GM12891 (cell line): ENCODE data around the gene LMLN.
A peak's percentile ranks its signal among the peaks of the same experiment; 100 is the strongest.
"Not testable (repeated sequence)": the region's sequence is repeated elsewhere in the genome, so short reads cannot be mapped to it uniquely, and the experiment has no call there.

Experiments
- DNase-seq: peaks from one replicate; pipeline ENCODE4 v3.0.0; 2011; ENCODE audit warnings: low spot score; ENCODE audit not compliant: insufficient read length
- FAIRE-seq: peaks from 2 replicates; lab custom pipeline; 2011; peaks lifted over from hg19 to GRCh38; lab: Jason Lieb, UNC
- PAX5 ChIP-seq: IDR thresholded peaks from 2 replicates; pipeline ENCODE4 v1.6.1; 2011; ENCODE audit warnings: low read length, moderate library complexity, mild to moderate bottlenecking; ENCODE audit not compliant: insufficient read depth, severe bottlenecking
- POLR2A ChIP-seq: IDR thresholded peaks from 2 replicates; pipeline ENCODE4 v1.6.1; 2011; ENCODE audit warnings: low read depth, low read length, control low read depth
- POLR2AphosphoS5 ChIP-seq: IDR thresholded peaks from 2 replicates; pipeline ENCODE4 v1.6.1; 2011; ENCODE audit warnings: low read depth, low read length, control low read depth
- POU2F2 ChIP-seq: IDR thresholded peaks from 2 replicates; pipeline ENCODE4 v1.6.1; 2011; ENCODE audit warnings: low read depth, mild to moderate bottlenecking, control low read depth, low read length, moderate library complexity
- SPI1 ChIP-seq: IDR thresholded peaks from 2 replicates; pipeline ENCODE4 v1.6.1; 2011; ENCODE audit warnings: low read depth, low read length, control low read depth
- TAF1 ChIP-seq: IDR thresholded peaks from 2 replicates; pipeline ENCODE4 v1.6.1; 2011; ENCODE audit warnings: low read depth, low read length, control low read depth

LMLN gene

GRCh38 chr3:198076722-198077308 is 116.8 kb downstream of the LMLN start:
- no peak for FAIRE-seq

GRCh38 chr3:198079771-198080520 is 119.9 kb downstream of the LMLN start:
- DNase-seq (no peak), FAIRE-seq (no peak)
- TF ChIP-seq POLR2A (no peak), POU2F2 (no peak), SPI1 (no peak), POLR2AphosphoS5 (no peak), PAX5 (no peak), TAF1 (no peak)

More at GRCh38 chr3:198076722-198077308, 116.8 kb downstream of the LMLN start:
- no peak for DNase-seq
- no peak for TF ChIP-seq PAX5
- TF ChIP-seq POLR2A: no peak

- TF ChIP-seq POLR2A (no peak), POLR2AphosphoS5 (no peak), POU2F2 (no peak), SPI1 (no peak), PAX5 (no peak), TAF1 (no peak)
- DNase-seq: peak; percentile 46
- no peak for FAIRE-seq
Measured at GRCh38 chr3:198080521-198081384, 120.7 kb downstream of the LMLN start.

GRCh38 chr3:198081421-198081844 is 121.4 kb downstream of the LMLN start:
- DNase-seq: no peak
- TF ChIP-seq POLR2AphosphoS5: no peak
- no peak for TF ChIP-seq PAX5
- TF ChIP-seq TAF1: no peak
- TF ChIP-seq POLR2A: no peak
- no peak for TF ChIP-seq POU2F2
- TF ChIP-seq SPI1: no peak
- no peak for FAIRE-seq

GRCh38 chr3:198082226-198082625 is 122.2 kb downstream of the LMLN start:
- not testable (repeated sequence) for DNase-seq, FAIRE-seq

GRCh38 chr3:198088421-198088955 is 128.5 kb downstream of the LMLN start:
- TF ChIP-seq SPI1: no peak
- DNase-seq (no peak), FAIRE-seq (no peak)

- TF ChIP-seq POU2F2: no peak
- no peak for TF ChIP-seq TAF1
- no peak for TF ChIP-seq SPI1
- DNase-seq (no peak), FAIRE-seq (no peak)
Measured at GRCh38 chr3:198090795-198091332, 130.8 kb downstream of the LMLN start.

GRCh38 chr3:198092276-198092675 is 132.3 kb downstream of the LMLN start:
- FAIRE-seq (no peak), DNase-seq (no peak)
- TF ChIP-seq POU2F2 (no peak), POLR2AphosphoS5 (no peak), POLR2A (no peak), PAX5 (no peak)

GRCh38 chr3:198093112-198093679 is 133.2 kb downstream of the LMLN start:
- TF ChIP-seq SPI1: no peak
- TF ChIP-seq POLR2A: no peak
- TF ChIP-seq PAX5: no peak
- no peak for TF ChIP-seq POU2F2
- no peak for TF ChIP-seq TAF1
- TF ChIP-seq POLR2AphosphoS5: no peak
- DNase-seq: no peak
- no peak for FAIRE-seq
